ENCODE data around the gene TRIM28. TPM values are rescaled to one million over a fixed set of nuclear protein-coding genes. Genes with fewer than 3 reads are reported as not detected.

Gene TRIM28
- total RNA-seq, 4 donors from 2014 or later = 180 to 694 (median 297) TPM

GRCh38 chr19:58547323-58548312, 3.8 kb downstream of the TRIM28 start:
- no peaks in the 10 kb centered on the region for H3K9me3 ChIP-seq
- TF ChIP-seq POLR2A (IDR thresholded peaks at IDR 0.05) (no peak), CTCF (IDR thresholded peaks at IDR 0.05) (no peak), EP300 (IDR thresholded peaks at IDR 0.05; ENCODE audit: low read depth) (no peak), POLR2AphosphoS5 (IDR thresholded peaks at IDR 0.05) (no peak)
- 90% methylated on average over 18 of the region's 18 CpGs; no CpG with 5 or more reads in 1 of the 2 donors for WGBS, 2 donors (ENCODE audit: low coverage in 1 of 2)
- intact Hi-C loops (cut with DNase I; ENCODE audit: low total_unique reads) = no loop called here
- peaks cover 18 to 34% (median 26%) of the 10 kb centered on the region in 4 donors for H3K4me1 ChIP-seq
- H3K27ac ChIP-seq = no peak overlapping the region
- peaks cover 0 to 49% (median 20%) of the 10 kb centered on the region in 4 donors for H3K36me3 ChIP-seq
- DNase-seq = no peak
- no peaks in the 10 kb centered on the region for H3K27me3 ChIP-seq
- H3K4me3 ChIP-seq = no peak overlapping the region
- in situ Hi-C loops (cut with MboI; ENCODE audit: low pct_ligation_motif_present in 1 of 4, low pct_unique_long_range_greater_than_20kb in 1 of 4, low sequenced_read_pairs in 3 of 4) = no loop called here

DNA sequence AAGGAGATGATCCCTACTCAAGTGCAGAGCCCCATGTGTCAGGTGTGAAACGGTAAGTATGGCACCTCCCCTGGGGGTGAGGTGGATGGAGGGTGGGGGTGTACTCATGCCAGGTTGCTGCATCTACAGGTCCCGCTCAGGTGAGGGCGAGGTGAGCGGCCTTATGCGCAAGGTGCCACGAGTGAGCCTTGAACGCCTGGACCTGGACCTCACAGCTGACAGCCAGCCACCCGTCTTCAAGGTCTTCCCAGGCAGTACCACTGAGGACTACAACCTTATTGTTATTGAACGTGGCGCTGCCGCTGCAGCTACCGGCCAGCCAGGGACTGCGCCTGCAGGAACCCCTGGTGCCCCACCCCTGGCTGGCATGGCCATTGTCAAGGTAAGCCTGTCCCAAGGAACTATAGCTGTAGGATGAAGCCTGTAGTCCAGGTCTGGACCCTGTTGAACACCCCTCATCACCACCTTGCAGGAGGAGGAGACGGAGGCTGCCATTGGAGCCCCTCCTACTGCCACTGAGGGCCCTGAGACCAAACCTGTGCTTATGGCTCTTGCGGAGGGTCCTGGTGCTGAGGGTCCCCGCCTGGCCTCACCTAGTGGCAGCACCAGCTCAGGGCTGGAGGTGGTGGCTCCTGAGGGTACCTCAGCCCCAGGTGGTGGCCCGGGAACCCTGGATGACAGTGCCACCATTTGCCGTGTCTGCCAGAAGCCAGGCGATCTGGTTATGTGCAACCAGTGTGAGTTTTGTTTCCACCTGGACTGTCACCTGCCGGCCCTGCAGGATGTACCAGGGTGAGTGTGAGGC, 5.2 kb downstream of the TRIM28 start:
- H3K9me3 ChIP-seq = no peaks in the 10 kb centered on the region
- DNase-seq = no peak
- in situ Hi-C loops (cut with MboI; ENCODE audit: low pct_ligation_motif_present in 1 of 4, low pct_unique_long_range_greater_than_20kb in 1 of 4, low sequenced_read_pairs in 3 of 4) (no loop called here), intact Hi-C loops (cut with DNase I; ENCODE audit: low total_unique reads) (no loop called here)
- H3K27me3 ChIP-seq = no peaks in the 10 kb centered on the region
- no peak overlapping the region for H3K4me3 ChIP-seq
- 89% methylated on average over 20 of the region's 20 CpGs; no CpG with 5 or more reads in 1 of the 2 donors for WGBS, 2 donors (ENCODE audit: low coverage in 1 of 2)
- peaks cover 0 to 49% (median 20%) of the 10 kb centered on the region in 4 donors for H3K36me3 ChIP-seq
- H3K27ac ChIP-seq = no peak overlapping the region
- peaks cover 26 to 33% (median 27%) of the 10 kb centered on the region in 4 donors for H3K4me1 ChIP-seq
- TF ChIP-seq POLR2A (IDR thresholded peaks at IDR 0.05) = no peak
- TF ChIP-seq EP300 (IDR thresholded peaks at IDR 0.05; ENCODE audit: low read depth) = no peak
- TF ChIP-seq CTCF (IDR thresholded peaks at IDR 0.05) = no peak
- TF ChIP-seq POLR2AphosphoS5 (IDR thresholded peaks at IDR 0.05) = no peak

DNA sequence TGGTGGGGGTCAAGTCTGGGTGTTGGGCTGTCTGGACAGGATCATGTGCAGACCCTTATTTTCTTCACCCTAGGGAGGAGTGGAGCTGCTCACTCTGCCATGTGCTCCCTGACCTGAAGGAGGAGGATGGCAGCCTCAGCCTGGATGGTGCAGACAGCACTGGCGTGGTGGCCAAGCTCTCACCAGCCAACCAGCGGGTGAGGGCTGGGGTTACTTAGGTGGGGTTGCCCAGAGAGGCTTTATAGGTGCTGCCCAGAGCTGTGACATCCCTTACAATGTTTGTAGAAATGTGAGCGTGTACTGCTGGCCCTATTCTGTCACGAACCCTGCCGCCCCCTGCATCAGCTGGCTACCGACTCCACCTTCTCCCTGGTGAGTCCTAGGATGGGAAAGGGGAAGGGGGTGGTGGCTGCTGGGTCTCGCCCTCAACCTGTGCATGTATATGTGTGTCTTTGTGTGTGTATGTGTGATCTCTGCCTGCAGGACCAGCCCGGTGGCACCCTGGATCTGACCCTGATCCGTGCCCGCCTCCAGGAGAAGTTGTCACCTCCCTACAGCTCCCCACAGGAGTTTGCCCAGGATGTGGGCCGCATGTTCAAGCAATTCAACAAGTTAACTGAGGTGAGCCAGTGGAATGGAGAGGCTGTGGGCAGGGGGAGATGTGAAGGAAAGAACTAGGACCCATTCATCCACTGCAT, 5.9 kb downstream of the TRIM28 start:
- no peak overlapping the region for H3K27ac ChIP-seq
- H3K4me3 ChIP-seq = no peak overlapping the region
- H3K9me3 ChIP-seq = no peaks in the 10 kb centered on the region
- H3K4me1 ChIP-seq = peaks cover 28 to 37% (median 31%) of the 10 kb centered on the region in 4 donors
- in situ Hi-C loops (cut with MboI; ENCODE audit: low pct_ligation_motif_present in 1 of 4, low pct_unique_long_range_greater_than_20kb in 1 of 4, low sequenced_read_pairs in 3 of 4) = no loop called here
- H3K36me3 ChIP-seq = peaks cover 0 to 49% (median 20%) of the 10 kb centered on the region in 4 donors
- intact Hi-C loops (cut with DNase I; ENCODE audit: low total_unique reads) = no loop called here
- no peaks in the 10 kb centered on the region for H3K27me3 ChIP-seq
- TF ChIP-seq POLR2A (IDR thresholded peaks at IDR 0.05) (no peak), EP300 (IDR thresholded peaks at IDR 0.05; ENCODE audit: low read depth) (no peak), CTCF (IDR thresholded peaks at IDR 0.05) (no peak), POLR2AphosphoS5 (IDR thresholded peaks at IDR 0.05) (no peak)
- 82 to 88% methylated on average over 3 to 11 of the region's 11 CpGs for WGBS, 2 donors (ENCODE audit: low coverage in 1 of 2)
- no peak for DNase-seq
